ENCODE measurements around the gene RSRC1.

DNA sequence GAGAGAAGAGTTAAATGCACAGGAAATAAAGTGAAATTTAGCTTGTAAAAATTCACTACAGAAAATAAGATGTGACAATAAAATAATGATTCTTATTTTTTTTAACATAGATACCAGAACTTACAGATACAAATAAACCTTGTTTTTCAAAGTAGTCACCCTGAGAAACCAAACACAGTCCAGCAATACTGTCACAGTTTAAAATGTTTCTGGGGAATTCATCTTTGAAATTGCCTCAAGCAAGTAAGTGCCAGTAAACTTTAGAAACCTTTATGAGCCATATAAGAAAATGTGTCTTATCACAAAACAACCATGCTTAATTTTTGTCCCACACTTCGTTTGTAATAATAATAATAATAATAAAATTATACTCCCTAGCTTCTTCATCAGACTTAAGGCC is 23.5 kb upstream of the RSRC1 start:
- TF ChIP-seq POLR2AphosphoS5 (IDR thresholded peaks at IDR 0.05; ENCODE audit: insufficient read depth in 1 of 2, low read depth in 1 of 2) (no peak), POLR2A (IDR thresholded peaks at IDR 0.05) (no peak)
- TF ChIP-seq, protein P1, sequence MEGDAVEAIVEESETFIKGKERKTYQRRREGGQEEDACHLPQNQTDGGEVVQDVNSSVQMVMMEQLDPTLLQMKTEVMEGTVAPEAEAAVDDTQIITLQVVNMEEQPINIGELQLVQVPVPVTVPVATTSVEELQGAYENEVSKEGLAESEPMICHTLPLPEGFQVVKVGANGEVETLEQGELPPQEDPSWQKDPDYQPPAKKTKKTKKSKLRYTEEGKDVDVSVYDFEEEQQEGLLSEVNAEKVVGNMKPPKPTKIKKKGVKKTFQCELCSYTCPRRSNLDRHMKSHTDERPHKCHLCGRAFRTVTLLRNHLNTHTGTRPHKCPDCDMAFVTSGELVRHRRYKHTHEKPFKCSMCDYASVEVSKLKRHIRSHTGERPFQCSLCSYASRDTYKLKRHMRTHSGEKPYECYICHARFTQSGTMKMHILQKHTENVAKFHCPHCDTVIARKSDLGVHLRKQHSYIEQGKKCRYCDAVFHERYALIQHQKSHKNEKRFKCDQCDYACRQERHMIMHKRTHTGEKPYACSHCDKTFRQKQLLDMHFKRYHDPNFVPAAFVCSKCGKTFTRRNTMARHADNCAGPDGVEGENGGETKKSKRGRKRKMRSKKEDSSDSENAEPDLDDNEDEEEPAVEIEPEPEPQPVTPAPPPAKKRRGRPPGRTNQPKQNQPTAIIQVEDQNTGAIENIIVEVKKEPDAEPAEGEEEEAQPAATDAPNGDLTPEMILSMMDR (IDR thresholded peaks at IDR 0.05) = no peak
